HepG2 (cell line): ENCODE measurements around the gene MIF4GD. TPM values are rescaled to one million over a fixed set of nuclear protein-coding genes. Genes with fewer than 3 reads are reported as not detected.

Experiments
- HNF1B ChIP-seq: sonication (generic); formaldehyde crosslinking; IDR thresholded peaks from 2 replicates; pipeline ENCODE4 v1.5.1; 2020; ENCODE audit warnings: mild to moderate bottlenecking, moderate library complexity, missing genetic modification reagents
- HNRNPH1 ChIP-seq: fragments of 200-400 bp; formaldehyde crosslinking; optimal IDR thresholded peaks from 2 replicates; pipeline ENCODE3; 2017; ENCODE audit warnings: mild to moderate bottlenecking, low read depth, low read length
- HNRNPUL1 ChIP-seq: fragments of 200-400 bp; formaldehyde crosslinking; IDR thresholded peaks from 2 replicates; pipeline ENCODE4 v1.6.1; 2017; ENCODE audit warnings: low read depth, mild to moderate bottlenecking, low read length, moderate library complexity
- KDM1A ChIP-seq: IDR thresholded peaks from 2 replicates; pipeline ENCODE4 v1.6.1; 2016; ENCODE audit warnings: missing compliant biosample characterization
- NR2F6 ChIP-seq, 2 experiments: IDR thresholded peaks; 2 replicates each; pipeline ENCODE4 v1.6.1; 2016; ENCODE audit warnings: antibody characterized with exemption in 1 of 2, mild to moderate bottlenecking in 1 of 2
- SCMH1 ChIP-seq: sonication (generic); formaldehyde crosslinking; IDR thresholded peaks from 2 replicates; pipeline ENCODE4 v1.9.0; 2021; ENCODE audit warnings: missing genetic modification reagents, mild to moderate bottlenecking, borderline replicate concordance
- SMAD3 ChIP-seq: sonication (generic); formaldehyde crosslinking; IDR thresholded peaks from 2 replicates; pipeline ENCODE4 v1.4.0; 2020; ENCODE audit warnings: missing genetic modification reagents
- SNAPC4 ChIP-seq: sonication (generic); formaldehyde crosslinking; IDR thresholded peaks from 2 replicates; pipeline ENCODE4 v1.4.0; 2020; ENCODE audit warnings: mild to moderate bottlenecking, missing genetic modification reagents
- TAF15 ChIP-seq: fragments of 200-400 bp; formaldehyde crosslinking; IDR thresholded peaks from one replicate; pipeline ENCODE4 v1.6.1; 2018; ENCODE audit warnings: mild to moderate bottlenecking, low read depth, low read length; ENCODE audit not compliant: poor library complexity, severe bottlenecking
- TARDBP ChIP-seq: sonication (generic); formaldehyde crosslinking; IDR thresholded peaks from 2 replicates; pipeline ENCODE4 v1.8.0; 2022; ENCODE audit warnings: mild to moderate bottlenecking, missing genetic modification reagents
- TFDP2 ChIP-seq: sonication (generic); formaldehyde crosslinking; IDR thresholded peaks from 2 replicates; pipeline ENCODE4 v1.4.0; 2020; ENCODE audit warnings: missing genetic modification reagents
- YEATS2 ChIP-seq: sonication (generic); formaldehyde crosslinking; IDR thresholded peaks from 2 replicates; pipeline ENCODE4 v1.4.0; 2020; ENCODE audit warnings: missing genetic modification reagents, borderline replicate concordance
- ZFP90 ChIP-seq: sonication (generic); formaldehyde crosslinking; IDR thresholded peaks from 2 replicates; pipeline ENCODE4 v1.8.0; 2022; ENCODE audit warnings: missing genetic modification reagents, mild to moderate bottlenecking, inconsistent platforms, borderline replicate concordance
- ZNF367 ChIP-seq: sonication (generic); formaldehyde crosslinking; IDR thresholded peaks from 2 replicates; pipeline ENCODE4 v1.4.0; 2020; ENCODE audit warnings: missing genetic modification reagents, borderline replicate concordance
- ZNF558 ChIP-seq: sonication (generic); formaldehyde crosslinking; IDR thresholded peaks from 2 replicates; pipeline ENCODE4 v1.9.0; 2022; ENCODE audit warnings: mild to moderate bottlenecking, missing genetic modification reagents, borderline replicate concordance
- ZNF724P ChIP-seq: sonication (generic); formaldehyde crosslinking; IDR thresholded peaks from 2 replicates; pipeline ENCODE4 v1.8.0; 2022; ENCODE audit warnings: missing genetic modification reagents, borderline replicate concordance
- ZSCAN30 ChIP-seq: sonication (generic); formaldehyde crosslinking; IDR thresholded peaks from 2 replicates; pipeline ENCODE4 v1.5.0; 2020; ENCODE audit warnings: mild to moderate bottlenecking, missing genetic modification reagents
- ZSCAN31 ChIP-seq: sonication (generic); formaldehyde crosslinking; IDR thresholded peaks from 2 replicates; pipeline ENCODE4 v1.5.0; 2020; ENCODE audit warnings: low read depth, mild to moderate bottlenecking, missing genetic modification reagents
- polyA plus RNA-seq, 8 experiments: library from polyadenylated mRNA; depleted of rRNA in 3 of 8; stranded (reverse) in 7 of 8; unstranded in 1 of 8; fragments of >200 nt; fragmentation: Illumina TruSeq in 4 of 8; extraction: Trizol in 4 of 8; gene quantifications; 2 replicates each; pipeline versions ENCODE4 v1.2.1 to v1.2.3, GENCODE V29; 2011 to 2016; ENCODE audit warnings: low read depth in 4 of 8, missing spikeins in 1 of 8, mixed read lengths in 1 of 8; ENCODE audit not compliant: insufficient read depth in 1 of 8
- total RNA-seq, 5 experiments: library from RNA; depleted of rRNA; stranded (reverse); fragments of >200 nt; fragmentation: Illumina TruSeq; extraction: Trizol; gene quantifications; 2 replicates each; pipeline ENCODE4 v1.2.3, GENCODE V29; 2016; ENCODE audit warnings: low read depth in 1 of 5
- TF ChIP-seq, protein P1 (sequence below): sonication (generic); formaldehyde crosslinking; IDR thresholded peaks from 2 replicates; pipeline ENCODE4 v1.5.0; 2020; ENCODE audit warnings: missing genetic modification reagents, mild to moderate bottlenecking, borderline replicate concordance

The MIF4GD gene
- total and polyA plus RNA-seq, 2 of the 13 experiments (the other 11 are each of a cell fraction or from before 2014, with no cell fraction given): 14.0 to 28.0 TPM

GRCh38 chr17:75289115-75289831 is 18.2 kb upstream of the MIF4GD start, which contains the start of gene SLC25A19 (continued):
- TF ChIP-seq, protein P1, sequence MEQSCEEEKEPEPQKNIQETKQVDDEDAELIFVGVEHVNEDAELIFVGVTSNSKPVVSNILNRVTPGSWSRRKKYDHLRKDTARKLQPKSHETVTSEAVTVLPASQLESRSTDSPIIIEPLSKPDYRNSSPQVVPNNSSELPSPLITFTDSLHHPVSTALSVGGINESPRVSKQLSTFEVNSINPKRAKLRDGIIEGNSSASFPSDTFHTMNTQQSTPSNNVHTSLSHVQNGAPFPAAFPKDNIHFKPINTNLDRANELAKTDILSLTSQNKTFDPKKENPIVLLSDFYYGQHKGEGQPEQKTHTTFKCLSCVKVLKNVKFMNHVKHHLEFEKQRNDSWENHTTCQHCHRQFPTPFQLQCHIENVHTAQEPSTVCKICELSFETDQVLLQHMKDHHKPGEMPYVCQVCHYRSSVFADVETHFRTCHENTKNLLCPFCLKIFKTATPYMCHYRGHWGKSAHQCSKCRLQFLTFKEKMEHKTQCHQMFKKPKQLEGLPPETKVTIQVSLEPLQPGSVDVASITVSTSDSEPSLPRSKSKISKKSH (CRISPR knock-in tag): peak; percentile 82
- 0 out of 2 replicates have a peak, but pooled peaks have one; percentile 40 for TF ChIP-seq ZNF558 (CRISPR knock-in tag)
- TF ChIP-seq ZNF367 (CRISPR knock-in tag): no peak
- TF ChIP-seq TARDBP (CRISPR knock-in tag): peak; percentile 96
- TF ChIP-seq ZFP90 (CRISPR knock-in tag): peak; percentile 98; the same call in 1 of the 2 replicates
- TF ChIP-seq HNRNPH1: no peak
- peak; percentile 75; the same call in 1 of the 2 replicates for TF ChIP-seq YEATS2 (CRISPR knock-in tag)
- TF ChIP-seq TAF15: peak; percentile 85
- peak; percentile 94 for TF ChIP-seq TFDP2 (CRISPR knock-in tag)
- TF ChIP-seq ZSCAN31 (CRISPR knock-in tag): peak; percentile 94
- 0 out of 2 replicates have a peak, but pooled peaks have one; percentile 46 for TF ChIP-seq ZNF724P (CRISPR knock-in tag)
- TF ChIP-seq HNF1B (CRISPR knock-in tag): peak; percentile 79; the same call in 1 of the 2 replicates
- TF ChIP-seq HNRNPUL1: no peak
- TF ChIP-seq SMAD3 (CRISPR knock-in tag): peak; percentile 85; the same call in 1 of the 2 replicates
- TF ChIP-seq ZSCAN30: no peak
- peak; percentile 76; the same call in 1 of the 2 replicates for TF ChIP-seq NR2F6 (IDR thresholded peaks at IDR 0.05)
- peak; percentile 88 for TF ChIP-seq NR2F6 (CRISPR knock-in tag; IDR thresholded peaks at IDR 0.05)
- TF ChIP-seq KDM1A (CRISPR knock-in tag): no peak; the same call in 1 of the 2 replicates
- TF ChIP-seq SNAPC4 (CRISPR knock-in tag): no peak
- no peak for TF ChIP-seq SCMH1 (CRISPR knock-in tag)
